Measurements from ENCODE around the gene TNFRSF14. TPM values are rescaled to one million over a fixed set of nuclear protein-coding genes. Genes with fewer than 3 reads are reported as not detected.
"Not testable (repeated sequence)": the region's sequence is repeated elsewhere in the genome, so short reads cannot be mapped to it uniquely, and the experiment has no call there.

TNFRSF14 gene
- total RNA-seq, 3 donors from 2014 or later (not counting 1 experiment from before 2014, with no cell fraction given): 228 to 266 (median 262) TPM

- intact Hi-C loops (cut with micrococcal nuclease): no loop called here
- no peaks in the 10 kb centered on the region for H3K36me3 Mint-ChIP-seq
- Histone ChIP-seq H3K9me3 (ENCODE audit: control insufficient read depth, insufficient read depth, low read length) (peaks cover 3% of the 10 kb centered on the region), H3K4me1 (ENCODE audit: control insufficient read depth, insufficient read depth, low read length) (peaks cover 49% of the 10 kb centered on the region), H3K4me3 (ENCODE audit: low read length) (no peak overlapping the region), H3K27ac (ENCODE audit: low read length) (no peak overlapping the region), H3K36me3 (ENCODE audit: control insufficient read depth, insufficient read depth, low read length) (no peaks in the 10 kb centered on the region), H3K27me3 (ENCODE audit: control insufficient read depth, insufficient read depth, low read length) (no peaks in the 10 kb centered on the region)
- 78% methylated on average over 23 of the region's 23 CpGs for WGBS (ENCODE audit: insufficient coverage)
- H3K27ac Mint-ChIP-seq: peak overlapping the region; percentile 49 to 96
- no peak for TF ChIP-seq CTCF (IDR thresholded peaks at IDR 0.05)
- H3K4me1 Mint-ChIP-seq: peaks cover 8 to 13% of the 10 kb centered on the region in 2 donors
- H3K27me3 Mint-ChIP-seq (ENCODE audit: low read depth in 2 of 2): no peaks in the 10 kb centered on the region
- no peak overlapping the region for H3K4me3 Mint-ChIP-seq
- H3K9me3 Mint-ChIP-seq: no peaks in the 10 kb centered on the region
- no peak for DNase-seq
- no peak for ATAC-seq
Observed at GRCh38 chr1:2575801-2576663, 19.9 kb downstream of the TNFRSF14 start.

- intact Hi-C loops (cut with micrococcal nuclease); H3K9me3 ChIP-seq (ENCODE audit: control insufficient read depth, insufficient read depth, low read length); H3K27me3 ChIP-seq (ENCODE audit: control insufficient read depth, insufficient read depth, low read length); H3K36me3 Mint-ChIP-seq; H3K27me3 Mint-ChIP-seq (ENCODE audit: low read depth in 2 of 2); H3K9me3 Mint-ChIP-seq; H3K36me3 ChIP-seq (ENCODE audit: control insufficient read depth, insufficient read depth, low read length): not testable (repeated sequence)
- WGBS (ENCODE audit: insufficient coverage): 44% methylated on average over 17 of the region's 23 CpGs
- Mint-ChIP-seq H3K4me1 (peaks cover 8 to 17% of the 10 kb centered on the region in 2 donors), H3K27ac (peak overlapping the region; percentile 96), H3K4me3 (peak overlapping the region; percentile 4)
- Histone ChIP-seq H3K27ac (ENCODE audit: low read length) (peak overlapping the region; percentile 99), H3K4me3 (ENCODE audit: low read length) (peak overlapping the region; percentile 30), H3K4me1 (ENCODE audit: control insufficient read depth, insufficient read depth, low read length) (peaks cover 49% of the 10 kb centered on the region)
- peak in 1 of 3 donors; percentile 5 for ATAC-seq
- peak in 1 of 2 donors; percentile 80 for DNase-seq
Observed at GRCh38 chr1:2577565-2578075, 21.4 kb downstream of the TNFRSF14 start.

DNA sequence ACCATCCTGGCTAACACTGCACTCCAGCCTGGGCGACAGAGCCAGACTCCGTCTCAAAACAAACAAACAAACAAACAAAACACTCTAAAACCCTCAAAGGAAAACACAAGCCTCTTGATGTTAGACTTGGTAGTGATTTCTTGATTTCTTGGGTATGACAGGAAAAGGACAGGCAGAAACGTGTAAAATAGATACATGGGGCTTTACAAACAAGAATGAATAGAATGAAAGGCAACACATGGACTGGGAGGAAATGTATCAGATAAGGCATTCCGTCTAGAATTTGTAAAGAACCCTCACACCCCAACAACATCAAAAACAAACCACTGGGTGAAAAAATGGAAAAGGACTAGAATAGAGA is 22.6 kb downstream of the TNFRSF14 start:
- Histone ChIP-seq H3K9me3 (ENCODE audit: control insufficient read depth, insufficient read depth, low read length) (no peaks in the 10 kb centered on the region), H3K27ac (ENCODE audit: low read length) (peak overlapping the region; percentile 99), H3K4me1 (ENCODE audit: control insufficient read depth, insufficient read depth, low read length) (peaks cover 54% of the 10 kb centered on the region), H3K27me3 (ENCODE audit: control insufficient read depth, insufficient read depth, low read length) (no peaks in the 10 kb centered on the region), H3K36me3 (ENCODE audit: control insufficient read depth, insufficient read depth, low read length) (no peaks in the 10 kb centered on the region), H3K4me3 (ENCODE audit: low read length) (no peak overlapping the region)
- Mint-ChIP-seq H3K27ac (peak overlapping the region; percentile 96), H3K4me1 (peaks cover 8 to 17% of the 10 kb centered on the region in 2 donors), H3K36me3 (no peaks in the 10 kb centered on the region), H3K9me3 (no peaks in the 10 kb centered on the region), H3K4me3 (peak overlapping the region; percentile 78), H3K27me3 (ENCODE audit: low read depth in 2 of 2) (no peaks in the 10 kb centered on the region)
- ATAC-seq (no peak), DNase-seq (peak in 1 of 2 donors; percentile 54)
- no peak for TF ChIP-seq CTCF (IDR thresholded peaks at IDR 0.05)
- intact Hi-C loops (cut with micrococcal nuclease): no loop called here
- WGBS (ENCODE audit: insufficient coverage): 27% methylated on average over 3 of the region's 4 CpGs

DNA sequence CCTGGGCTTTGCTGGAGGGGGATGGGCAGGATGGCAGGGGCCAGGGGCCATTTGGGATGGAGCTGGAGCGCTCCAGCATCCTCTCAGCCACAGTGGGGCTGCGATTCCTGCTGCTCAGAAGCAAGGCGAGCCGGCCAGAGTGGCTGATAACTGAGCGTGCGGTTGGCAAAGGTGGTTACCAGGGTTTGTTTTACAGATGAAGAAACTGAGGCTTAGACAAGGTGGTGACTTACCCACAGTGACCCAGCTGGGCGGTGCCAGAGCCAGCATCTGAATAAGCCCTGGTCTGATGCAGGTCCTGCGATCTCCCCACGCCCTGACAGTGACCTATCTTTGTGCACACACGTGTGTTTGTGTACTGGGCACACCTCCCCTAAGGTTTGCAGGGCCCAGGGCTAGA is 24.5 kb downstream of the TNFRSF14 start:
- H3K4me3 ChIP-seq (ENCODE audit: low read length): no peak overlapping the region
- Mint-ChIP-seq H3K27me3 (ENCODE audit: low read depth in 2 of 2) (no peaks in the 10 kb centered on the region), H3K4me3 (no peak overlapping the region), H3K27ac (peak overlapping the region in 1 of 2 donors; percentile 96), H3K9me3 (no peaks in the 10 kb centered on the region), H3K4me1 (peaks cover 14 to 31% of the 10 kb centered on the region in 2 donors), H3K36me3 (no peaks in the 10 kb centered on the region)
- H3K27me3 ChIP-seq (ENCODE audit: control insufficient read depth, insufficient read depth, low read length): no peaks in the 10 kb centered on the region
- H3K4me1 ChIP-seq (ENCODE audit: control insufficient read depth, insufficient read depth, low read length): peaks cover 65% of the 10 kb centered on the region
- no peaks in the 10 kb centered on the region for H3K36me3 ChIP-seq (ENCODE audit: control insufficient read depth, insufficient read depth, low read length)
- intact Hi-C loops (cut with micrococcal nuclease): no loop called here
- DNase-seq: no peak
- no peaks in the 10 kb centered on the region for H3K9me3 ChIP-seq (ENCODE audit: control insufficient read depth, insufficient read depth, low read length)
- WGBS (ENCODE audit: insufficient coverage): 87% methylated on average over 10 of the region's 10 CpGs
- TF ChIP-seq CTCF (IDR thresholded peaks at IDR 0.05): no peak
- ATAC-seq: no peak
- no peak overlapping the region for H3K27ac ChIP-seq (ENCODE audit: low read length)
